ENCODE measurements around the gene HSPA14.

DNA sequence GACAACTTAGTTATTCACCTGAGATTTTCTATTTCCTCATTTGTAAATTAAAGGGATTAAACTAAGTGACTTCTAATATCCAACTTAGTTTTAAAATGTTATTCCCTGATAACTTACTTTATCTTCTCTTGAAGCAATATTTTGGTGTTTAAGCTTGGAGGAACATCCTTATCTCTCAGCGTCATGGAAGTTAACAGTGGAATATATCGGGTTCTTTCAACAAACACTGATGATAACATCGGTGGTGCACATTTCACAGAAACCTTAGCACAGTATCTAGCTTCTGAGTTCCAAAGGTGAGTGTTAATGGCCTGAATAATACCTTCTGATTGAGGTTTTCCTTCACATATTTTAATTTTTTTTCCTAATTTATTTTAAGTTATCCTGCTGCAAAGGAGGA is 14.1 kb downstream of the HSPA14 start:
- TF ChIP-seq, protein P1, sequence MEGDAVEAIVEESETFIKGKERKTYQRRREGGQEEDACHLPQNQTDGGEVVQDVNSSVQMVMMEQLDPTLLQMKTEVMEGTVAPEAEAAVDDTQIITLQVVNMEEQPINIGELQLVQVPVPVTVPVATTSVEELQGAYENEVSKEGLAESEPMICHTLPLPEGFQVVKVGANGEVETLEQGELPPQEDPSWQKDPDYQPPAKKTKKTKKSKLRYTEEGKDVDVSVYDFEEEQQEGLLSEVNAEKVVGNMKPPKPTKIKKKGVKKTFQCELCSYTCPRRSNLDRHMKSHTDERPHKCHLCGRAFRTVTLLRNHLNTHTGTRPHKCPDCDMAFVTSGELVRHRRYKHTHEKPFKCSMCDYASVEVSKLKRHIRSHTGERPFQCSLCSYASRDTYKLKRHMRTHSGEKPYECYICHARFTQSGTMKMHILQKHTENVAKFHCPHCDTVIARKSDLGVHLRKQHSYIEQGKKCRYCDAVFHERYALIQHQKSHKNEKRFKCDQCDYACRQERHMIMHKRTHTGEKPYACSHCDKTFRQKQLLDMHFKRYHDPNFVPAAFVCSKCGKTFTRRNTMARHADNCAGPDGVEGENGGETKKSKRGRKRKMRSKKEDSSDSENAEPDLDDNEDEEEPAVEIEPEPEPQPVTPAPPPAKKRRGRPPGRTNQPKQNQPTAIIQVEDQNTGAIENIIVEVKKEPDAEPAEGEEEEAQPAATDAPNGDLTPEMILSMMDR (IDR thresholded peaks at IDR 0.05; ENCODE audit: borderline replicate concordance, extremely low read depth, low read length, poor library complexity, severe bottlenecking) = no peak
- no peak for TF ChIP-seq EZH2 (IDR thresholded peaks at IDR 0.05; ENCODE audit: borderline replicate concordance, low read depth, low read length, severe bottlenecking)

Measured in DND-41 (cell line).